PFSK-1 (cell line): Measurements from ENCODE around the gene SLC12A3.

Experiments used
- POLR2AphosphoS5 ChIP-seq: IDR thresholded peaks from 2 replicates; pipeline ENCODE4 v1.6.1; 2012; ENCODE audit warnings: low read depth, mild to moderate bottlenecking, control low read depth, low read length, moderate library complexity
- SIN3A ChIP-seq: IDR thresholded peaks from 2 replicates; pipeline ENCODE4 v1.6.1; 2012; ENCODE audit warnings: mild to moderate bottlenecking, low read length, moderate library complexity, borderline replicate concordance; ENCODE audit not compliant: insufficient read depth
- TAF1 ChIP-seq: IDR thresholded peaks from 2 replicates; pipeline ENCODE4 v1.6.1; 2012; ENCODE audit warnings: low read length, control low read depth, borderline replicate concordance; ENCODE audit not compliant: insufficient read depth
- TF ChIP-seq, protein P1 (sequence below), 2 experiments: IDR thresholded peaks; 2 replicates each; pipeline versions ENCODE4 v1.6.1 to v1.8.0; 2011 to 2012; ENCODE audit warnings: low read depth in 2 of 2, low read length in 2 of 2, control low read depth in 1 of 2, inconsistent platforms in 1 of 2, mild to moderate bottlenecking in 1 of 2, moderate library complexity in 1 of 2; ENCODE audit not compliant: insufficient read depth in 1 of 2

- TF ChIP-seq, protein P1, sequence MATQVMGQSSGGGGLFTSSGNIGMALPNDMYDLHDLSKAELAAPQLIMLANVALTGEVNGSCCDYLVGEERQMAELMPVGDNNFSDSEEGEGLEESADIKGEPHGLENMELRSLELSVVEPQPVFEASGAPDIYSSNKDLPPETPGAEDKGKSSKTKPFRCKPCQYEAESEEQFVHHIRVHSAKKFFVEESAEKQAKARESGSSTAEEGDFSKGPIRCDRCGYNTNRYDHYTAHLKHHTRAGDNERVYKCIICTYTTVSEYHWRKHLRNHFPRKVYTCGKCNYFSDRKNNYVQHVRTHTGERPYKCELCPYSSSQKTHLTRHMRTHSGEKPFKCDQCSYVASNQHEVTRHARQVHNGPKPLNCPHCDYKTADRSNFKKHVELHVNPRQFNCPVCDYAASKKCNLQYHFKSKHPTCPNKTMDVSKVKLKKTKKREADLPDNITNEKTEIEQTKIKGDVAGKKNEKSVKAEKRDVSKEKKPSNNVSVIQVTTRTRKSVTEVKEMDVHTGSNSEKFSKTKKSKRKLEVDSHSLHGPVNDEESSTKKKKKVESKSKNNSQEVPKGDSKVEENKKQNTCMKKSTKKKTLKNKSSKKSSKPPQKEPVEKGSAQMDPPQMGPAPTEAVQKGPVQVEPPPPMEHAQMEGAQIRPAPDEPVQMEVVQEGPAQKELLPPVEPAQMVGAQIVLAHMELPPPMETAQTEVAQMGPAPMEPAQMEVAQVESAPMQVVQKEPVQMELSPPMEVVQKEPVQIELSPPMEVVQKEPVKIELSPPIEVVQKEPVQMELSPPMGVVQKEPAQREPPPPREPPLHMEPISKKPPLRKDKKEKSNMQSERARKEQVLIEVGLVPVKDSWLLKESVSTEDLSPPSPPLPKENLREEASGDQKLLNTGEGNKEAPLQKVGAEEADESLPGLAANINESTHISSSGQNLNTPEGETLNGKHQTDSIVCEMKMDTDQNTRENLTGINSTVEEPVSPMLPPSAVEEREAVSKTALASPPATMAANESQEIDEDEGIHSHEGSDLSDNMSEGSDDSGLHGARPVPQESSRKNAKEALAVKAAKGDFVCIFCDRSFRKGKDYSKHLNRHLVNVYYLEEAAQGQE (IDR thresholded peaks at IDR 0.05; ENCODE audit: insufficient read depth in 1 of 2, low read depth in 2 of 2, low read length in 2 of 2) = no peak
- TF ChIP-seq TAF1 (no peak), SIN3A (no peak), POLR2AphosphoS5 (no peak)
Observed at GRCh38 chr16:56911771-56912571, 47.0 kb downstream of the SLC12A3 start.
